ENCODE measurements around the gene EBLN1. TPM values are rescaled to one million over a fixed set of nuclear protein-coding genes. Genes with fewer than 3 reads are reported as not detected.

Gene EBLN1
- total RNA-seq, 6 experiments from 2014 or later, result not detected

DNA sequence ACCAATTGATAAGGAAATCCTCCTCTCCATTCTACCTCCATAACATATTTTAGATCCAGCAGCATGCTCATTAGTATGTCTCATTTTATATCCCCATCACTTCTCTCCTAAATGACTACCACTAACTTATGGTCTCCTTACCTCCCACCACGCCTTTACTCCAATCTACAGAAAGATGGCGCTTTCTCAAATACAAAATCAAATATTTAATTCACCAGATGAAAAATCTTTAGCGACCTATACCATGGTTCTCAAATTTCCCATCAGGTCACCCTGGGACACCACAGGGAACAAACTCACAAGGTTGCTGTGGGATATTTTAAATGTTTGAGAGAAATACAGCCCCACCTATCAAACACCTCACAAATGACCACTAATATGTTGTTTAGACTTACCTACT is 27.0 kb upstream of the EBLN1 start:
- H3K27ac ChIP-seq, result no peak overlapping the region
- H3K4me1 ChIP-seq, result no peaks in the 10 kb centered on the region
- peaks cover 0 to 6% of the 10 kb centered on the region in 2 donors for H3K27me3 ChIP-seq
- no peak for DNase-seq
- no peaks in the 10 kb centered on the region for H3K36me3 ChIP-seq
- WGBS (ENCODE audit: insufficient coverage, low coverage, low lambda C conversion rate, missing lambda C conversion rate), result 52% methylated on average over 3 of the region's 3 CpGs
- intact Hi-C loops (cut with DNase I), result no loop called here
- ATAC-seq, result no peak
- H3K4me3 ChIP-seq, result no peak overlapping the region
- no peak for TF ChIP-seq POLR2A (IDR thresholded peaks at IDR 0.05)
- TF ChIP-seq, protein P1, sequence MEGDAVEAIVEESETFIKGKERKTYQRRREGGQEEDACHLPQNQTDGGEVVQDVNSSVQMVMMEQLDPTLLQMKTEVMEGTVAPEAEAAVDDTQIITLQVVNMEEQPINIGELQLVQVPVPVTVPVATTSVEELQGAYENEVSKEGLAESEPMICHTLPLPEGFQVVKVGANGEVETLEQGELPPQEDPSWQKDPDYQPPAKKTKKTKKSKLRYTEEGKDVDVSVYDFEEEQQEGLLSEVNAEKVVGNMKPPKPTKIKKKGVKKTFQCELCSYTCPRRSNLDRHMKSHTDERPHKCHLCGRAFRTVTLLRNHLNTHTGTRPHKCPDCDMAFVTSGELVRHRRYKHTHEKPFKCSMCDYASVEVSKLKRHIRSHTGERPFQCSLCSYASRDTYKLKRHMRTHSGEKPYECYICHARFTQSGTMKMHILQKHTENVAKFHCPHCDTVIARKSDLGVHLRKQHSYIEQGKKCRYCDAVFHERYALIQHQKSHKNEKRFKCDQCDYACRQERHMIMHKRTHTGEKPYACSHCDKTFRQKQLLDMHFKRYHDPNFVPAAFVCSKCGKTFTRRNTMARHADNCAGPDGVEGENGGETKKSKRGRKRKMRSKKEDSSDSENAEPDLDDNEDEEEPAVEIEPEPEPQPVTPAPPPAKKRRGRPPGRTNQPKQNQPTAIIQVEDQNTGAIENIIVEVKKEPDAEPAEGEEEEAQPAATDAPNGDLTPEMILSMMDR (IDR thresholded peaks at IDR 0.05), result no peak
- no peaks in the 10 kb centered on the region for H3K9me3 ChIP-seq

- intact Hi-C loops (cut with DNase I), result no loop called here
- Histone ChIP-seq H3K27ac (no peak overlapping the region), H3K4me1 (no peaks in the 10 kb centered on the region), H3K9me3 (no peaks in the 10 kb centered on the region), H3K36me3 (no peaks in the 10 kb centered on the region), H3K4me3 (no peak overlapping the region), H3K27me3 (peaks cover 0 to 10% of the 10 kb centered on the region in 2 donors)
- TF ChIP-seq POLR2A (IDR thresholded peaks at IDR 0.05), result no peak
- TF ChIP-seq, protein P1 (IDR thresholded peaks at IDR 0.05), result peak in 1 of 4 donors; percentile 12
- ATAC-seq (no peak), DNase-seq (no peak)
- WGBS (ENCODE audit: insufficient coverage, low coverage, low lambda C conversion rate, missing lambda C conversion rate), result 17% methylated on average over 2 of the region's 4 CpGs
Observed at GRCh38 chr10:22244001-22244400, 26.2 kb upstream of the EBLN1 start.

DNA sequence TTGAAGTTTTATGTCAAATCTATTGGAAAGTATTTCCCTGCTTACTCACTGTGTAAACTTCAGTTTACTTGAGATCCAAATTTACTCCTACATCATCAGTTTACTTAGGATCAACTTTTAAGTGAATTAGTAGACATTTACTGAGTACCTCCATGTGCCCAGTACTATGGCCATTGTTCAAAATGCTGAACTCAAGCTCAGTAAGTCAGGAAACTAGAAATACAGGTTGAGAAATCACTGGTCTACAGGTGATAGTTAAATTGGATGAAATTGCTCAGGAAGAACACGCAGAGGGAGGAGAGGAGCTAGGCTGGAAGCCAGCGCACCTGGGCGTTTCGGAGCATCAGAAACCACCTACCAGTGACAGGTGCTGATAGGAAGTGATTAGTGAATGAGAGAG is 25.5 kb upstream of the EBLN1 start:
- intact Hi-C loops (cut with DNase I), result no loop called here
- 47% methylated on average over 3 of the region's 4 CpGs for WGBS (ENCODE audit: insufficient coverage, low coverage, low lambda C conversion rate, missing lambda C conversion rate)
- ATAC-seq (no peak), DNase-seq (no peak)
- TF ChIP-seq, protein P1 (IDR thresholded peaks at IDR 0.05), result no peak
- TF ChIP-seq POLR2A (IDR thresholded peaks at IDR 0.05), result no peak
- Histone ChIP-seq H3K27ac (no peak overlapping the region), H3K4me1 (no peaks in the 10 kb centered on the region), H3K4me3 (no peak overlapping the region), H3K27me3 (peaks cover 0 to 11% of the 10 kb centered on the region in 2 donors), H3K36me3 (no peaks in the 10 kb centered on the region), H3K9me3 (no peaks in the 10 kb centered on the region)

DNA sequence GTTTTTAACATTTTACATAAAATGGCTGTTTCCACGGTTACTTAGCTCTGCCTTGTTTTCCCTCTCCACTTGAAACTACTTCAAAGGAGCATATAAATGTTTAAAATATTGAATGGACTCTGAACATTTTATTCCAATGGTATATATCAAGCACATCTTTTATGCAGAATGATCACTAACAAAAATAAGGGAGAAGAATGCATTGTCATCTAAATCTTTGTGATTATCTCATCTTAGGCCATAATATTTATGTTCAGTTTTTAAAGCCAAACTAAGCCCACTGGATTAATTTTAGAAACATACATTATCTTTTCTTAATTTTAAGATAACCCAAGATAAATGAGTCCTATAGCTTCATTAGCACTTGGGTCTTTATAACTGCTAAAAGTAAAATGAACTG is 13.4 kb upstream of the EBLN1 start:
- intact Hi-C loops (cut with DNase I), result no loop called here
- peaks cover 0 to 5% (median 0%) of the 10 kb centered on the region in 4 donors for H3K4me1 ChIP-seq
- no peak overlapping the region for H3K27ac ChIP-seq
- H3K27me3 ChIP-seq, result no peaks in the 10 kb centered on the region
- no peak for ATAC-seq
- no peak for DNase-seq
- H3K36me3 ChIP-seq, result no peaks in the 10 kb centered on the region
- TF ChIP-seq, protein P1 (IDR thresholded peaks at IDR 0.05), result no peak
- no peak for TF ChIP-seq POLR2A (IDR thresholded peaks at IDR 0.05)
- 91% methylated on average over 1 of the region's 1 CpG for WGBS (ENCODE audit: insufficient coverage, low coverage, low lambda C conversion rate, missing lambda C conversion rate)
- H3K4me3 ChIP-seq, result no peak overlapping the region
- no peaks in the 10 kb centered on the region for H3K9me3 ChIP-seq

Measured in right lobe of liver (tissue), 6 donors.